IPS-11a (cell line): ENCODE results near the gene ATP6V1C2.
"Not testable (repeated sequence)": the region's sequence is repeated elsewhere in the genome, so short reads cannot be mapped to it uniquely, and the experiment has no call there.

Experiments used
- H3K4me3 ChIP-seq: one replicate; pipeline ENCODE4 v1.5.1; 2013; ENCODE audit warnings: low read depth, low read length, control low read depth

Gene ATP6V1C2

GRCh38 chr2:10765461-10765860 lies 44.0 kb downstream of the ATP6V1C2 start:
- H3K4me3 ChIP-seq, result no peak overlapping the region

- no peak overlapping the region for H3K4me3 ChIP-seq
These were observed 44.5 kb downstream of the ATP6V1C2 start for GRCh38 chr2:10765914-10766313.

GRCh38 chr2:10768063-10768507 lies 46.7 kb downstream of the ATP6V1C2 start:
- no peak overlapping the region for H3K4me3 ChIP-seq

- H3K4me3 ChIP-seq, result no peak overlapping the region
These were observed 49.7 kb downstream of the ATP6V1C2 start for GRCh38 chr2:10770956-10771750.

- no peak overlapping the region for H3K4me3 ChIP-seq
These were observed 50.4 kb downstream of the ATP6V1C2 start for GRCh38 chr2:10771786-10772185.

GRCh38 chr2:10772201-10772867 lies 50.9 kb downstream of the ATP6V1C2 start:
- no peak overlapping the region for H3K4me3 ChIP-seq

- no peak overlapping the region for H3K4me3 ChIP-seq
These were observed 51.4 kb downstream of the ATP6V1C2 start for GRCh38 chr2:10772868-10773215.

- no peak overlapping the region for H3K4me3 ChIP-seq
These were observed 52.5 kb downstream of the ATP6V1C2 start for GRCh38 chr2:10773821-10774341.

GRCh38 chr2:10774394-10774793 lies 53.0 kb downstream of the ATP6V1C2 start:
- no peak overlapping the region for H3K4me3 ChIP-seq

GRCh38 chr2:10775021-10775780 lies 53.8 kb downstream of the ATP6V1C2 start:
- no peak overlapping the region for H3K4me3 ChIP-seq

- H3K4me3 ChIP-seq, result no peak overlapping the region
These were observed 54.4 kb downstream of the ATP6V1C2 start for GRCh38 chr2:10775831-10776230.

- H3K4me3 ChIP-seq, result no peak overlapping the region
These were observed 55.0 kb downstream of the ATP6V1C2 start for GRCh38 chr2:10776231-10776977.

- H3K4me3 ChIP-seq, result no peak overlapping the region
These were observed 55.8 kb downstream of the ATP6V1C2 start for GRCh38 chr2:10777111-10777841.

- H3K4me3 ChIP-seq, result no peak overlapping the region
These were observed 56.7 kb downstream of the ATP6V1C2 start for GRCh38 chr2:10777842-10778723.

- no peak overlapping the region for H3K4me3 ChIP-seq
These were observed 57.3 kb downstream of the ATP6V1C2 start for GRCh38 chr2:10778724-10779115.

- H3K4me3 ChIP-seq, result no peak overlapping the region
These were observed 58.5 kb downstream of the ATP6V1C2 start for GRCh38 chr2:10779776-10780490.

GRCh38 chr2:10780491-10780820 lies 59.0 kb downstream of the ATP6V1C2 start:
- no peak overlapping the region for H3K4me3 ChIP-seq

- H3K4me3 ChIP-seq, result not testable (repeated sequence)
These were observed 59.4 kb downstream of the ATP6V1C2 start for GRCh38 chr2:10780821-10781220.

GRCh38 chr2:10781746-10782145 lies 60.3 kb downstream of the ATP6V1C2 start:
- no peak overlapping the region for H3K4me3 ChIP-seq
